Measurements from ENCODE around the gene ZC2HC1C.

DNA sequence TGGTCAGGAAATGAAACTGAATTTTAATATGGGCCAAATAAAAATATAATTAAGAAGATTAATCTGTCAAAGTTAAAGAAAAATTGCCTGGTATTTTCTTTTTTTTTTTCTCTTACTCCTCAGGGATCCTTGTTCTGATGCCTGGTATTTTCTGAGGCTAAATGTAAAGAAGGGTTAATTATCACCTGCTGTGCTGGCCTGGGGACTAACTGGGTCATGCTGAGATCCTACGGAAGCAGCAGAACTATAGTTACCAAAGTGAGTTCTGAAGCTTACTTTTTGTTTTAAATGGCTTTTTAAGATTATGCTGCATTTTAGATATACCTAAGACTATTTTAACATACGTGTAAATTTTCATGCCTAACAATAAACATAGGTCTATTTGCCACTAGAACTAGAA, 23.3 kb downstream of the ZC2HC1C start:
- TF ChIP-seq POLR2A (IDR thresholded peaks at IDR 0.05; ENCODE audit: low read depth, low read length) (no peak), TCF3 (IDR thresholded peaks at IDR 0.05; ENCODE audit: borderline replicate concordance, insufficient read depth, low read depth, low read length) (no peak), FOS (IDR thresholded peaks at IDR 0.05; ENCODE audit: borderline replicate concordance, extremely low read depth, insufficient read length) (no peak), MXI1 (IDR thresholded peaks at IDR 0.05; ENCODE audit: low read depth, low read length) (no peak), SP1 (IDR thresholded peaks at IDR 0.05; ENCODE audit: low read depth, low read length) (no peak), TAF1 (IDR thresholded peaks at IDR 0.05; ENCODE audit: borderline replicate concordance, low read depth, low read length) (no peak), ESRRA (IDR thresholded peaks at IDR 0.05; ENCODE audit: low read length) (no peak)
- TF ChIP-seq, protein P1, sequence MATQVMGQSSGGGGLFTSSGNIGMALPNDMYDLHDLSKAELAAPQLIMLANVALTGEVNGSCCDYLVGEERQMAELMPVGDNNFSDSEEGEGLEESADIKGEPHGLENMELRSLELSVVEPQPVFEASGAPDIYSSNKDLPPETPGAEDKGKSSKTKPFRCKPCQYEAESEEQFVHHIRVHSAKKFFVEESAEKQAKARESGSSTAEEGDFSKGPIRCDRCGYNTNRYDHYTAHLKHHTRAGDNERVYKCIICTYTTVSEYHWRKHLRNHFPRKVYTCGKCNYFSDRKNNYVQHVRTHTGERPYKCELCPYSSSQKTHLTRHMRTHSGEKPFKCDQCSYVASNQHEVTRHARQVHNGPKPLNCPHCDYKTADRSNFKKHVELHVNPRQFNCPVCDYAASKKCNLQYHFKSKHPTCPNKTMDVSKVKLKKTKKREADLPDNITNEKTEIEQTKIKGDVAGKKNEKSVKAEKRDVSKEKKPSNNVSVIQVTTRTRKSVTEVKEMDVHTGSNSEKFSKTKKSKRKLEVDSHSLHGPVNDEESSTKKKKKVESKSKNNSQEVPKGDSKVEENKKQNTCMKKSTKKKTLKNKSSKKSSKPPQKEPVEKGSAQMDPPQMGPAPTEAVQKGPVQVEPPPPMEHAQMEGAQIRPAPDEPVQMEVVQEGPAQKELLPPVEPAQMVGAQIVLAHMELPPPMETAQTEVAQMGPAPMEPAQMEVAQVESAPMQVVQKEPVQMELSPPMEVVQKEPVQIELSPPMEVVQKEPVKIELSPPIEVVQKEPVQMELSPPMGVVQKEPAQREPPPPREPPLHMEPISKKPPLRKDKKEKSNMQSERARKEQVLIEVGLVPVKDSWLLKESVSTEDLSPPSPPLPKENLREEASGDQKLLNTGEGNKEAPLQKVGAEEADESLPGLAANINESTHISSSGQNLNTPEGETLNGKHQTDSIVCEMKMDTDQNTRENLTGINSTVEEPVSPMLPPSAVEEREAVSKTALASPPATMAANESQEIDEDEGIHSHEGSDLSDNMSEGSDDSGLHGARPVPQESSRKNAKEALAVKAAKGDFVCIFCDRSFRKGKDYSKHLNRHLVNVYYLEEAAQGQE (IDR thresholded peaks at IDR 0.05; ENCODE audit: low read depth, low read length), result no peak

Data from GM12878 (cell line).